ENCODE data around the gene SLIT3. TPM values are rescaled to one million over a fixed set of nuclear protein-coding genes. Genes with fewer than 3 reads are reported as not detected.

SLIT3 gene
- total and polyA plus RNA-seq, 9 of the 15 experiments (the other 6 are each of a cell fraction or from before 2014, with no cell fraction given) = 0.01 to 0.04 TPM; not detected in 7

DNA sequence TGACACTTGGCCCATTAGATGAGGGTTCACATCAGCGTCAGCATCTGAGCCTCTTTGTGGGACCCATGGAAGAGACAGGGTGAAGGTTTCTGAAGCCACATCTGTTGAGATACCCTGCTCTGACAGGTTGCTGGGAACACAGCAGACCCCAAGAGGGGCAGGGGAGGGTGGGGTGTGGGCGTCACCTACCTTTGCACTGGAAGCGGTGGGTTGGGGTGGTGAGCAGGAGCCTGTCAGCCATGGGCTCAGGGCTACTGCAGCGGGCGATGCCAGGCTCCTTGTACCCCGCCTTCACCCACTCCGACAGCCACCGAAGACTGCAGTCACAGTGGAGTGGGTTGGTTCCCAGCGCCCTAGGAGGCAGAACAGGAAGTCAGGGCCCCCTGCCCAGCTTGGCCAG lies 590.2 kb downstream of the SLIT3 start (continued):
- TF ChIP-seq, protein P1, sequence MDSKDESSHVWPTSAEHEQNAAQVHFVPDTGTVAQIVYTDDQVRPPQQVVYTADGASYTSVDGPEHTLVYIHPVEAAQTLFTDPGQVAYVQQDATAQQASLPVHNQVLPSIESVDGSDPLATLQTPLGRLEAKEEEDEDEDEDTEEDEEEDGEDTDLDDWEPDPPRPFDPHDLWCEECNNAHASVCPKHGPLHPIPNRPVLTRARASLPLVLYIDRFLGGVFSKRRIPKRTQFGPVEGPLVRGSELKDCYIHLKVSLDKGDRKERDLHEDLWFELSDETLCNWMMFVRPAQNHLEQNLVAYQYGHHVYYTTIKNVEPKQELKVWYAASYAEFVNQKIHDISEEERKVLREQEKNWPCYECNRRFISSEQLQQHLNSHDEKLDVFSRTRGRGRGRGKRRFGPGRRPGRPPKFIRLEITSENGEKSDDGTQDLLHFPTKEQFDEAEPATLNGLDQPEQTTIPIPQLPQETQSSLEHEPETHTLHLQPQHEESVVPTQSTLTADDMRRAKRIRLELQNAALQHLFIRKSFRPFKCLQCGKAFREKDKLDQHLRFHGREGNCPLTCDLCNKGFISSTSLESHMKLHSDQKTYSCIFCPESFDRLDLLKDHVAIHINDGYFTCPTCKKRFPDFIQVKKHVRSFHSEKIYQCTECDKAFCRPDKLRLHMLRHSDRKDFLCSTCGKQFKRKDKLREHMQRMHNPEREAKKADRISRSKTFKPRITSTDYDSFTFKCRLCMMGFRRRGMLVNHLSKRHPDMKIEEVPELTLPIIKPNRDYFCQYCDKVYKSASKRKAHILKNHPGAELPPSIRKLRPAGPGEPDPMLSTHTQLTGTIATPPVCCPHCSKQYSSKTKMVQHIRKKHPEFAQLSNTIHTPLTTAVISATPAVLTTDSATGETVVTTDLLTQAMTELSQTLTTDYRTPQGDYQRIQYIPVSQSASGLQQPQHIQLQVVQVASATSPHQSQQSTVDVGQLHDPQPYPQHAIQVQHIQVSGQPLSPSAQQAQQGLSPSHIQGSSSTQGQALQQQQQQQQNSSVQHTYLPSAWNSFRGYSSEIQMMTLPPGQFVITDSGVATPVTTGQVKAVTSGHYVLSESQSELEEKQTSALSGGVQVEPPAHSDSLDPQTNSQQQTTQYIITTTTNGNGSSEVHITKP (IDR thresholded peaks at IDR 0.05; ENCODE audit: partially characterized antibody) = no peak
- TF ChIP-seq MTA1 (IDR thresholded peaks at IDR 0.05; ENCODE audit: borderline replicate concordance) (no peak), NONO (IDR thresholded peaks at IDR 0.05; ENCODE audit: low read depth in 2 of 2, low read length in 1 of 2) (no peak), ZNF57 (CRISPR knock-in tag; IDR thresholded peaks at IDR 0.05) (no peak), MCM3 (IDR thresholded peaks at IDR 0.05) (no peak), SMAD4 (CRISPR knock-in tag; conservative IDR thresholded peaks at IDR 0.05) (no peak), RCOR1 (IDR thresholded peaks at IDR 0.05; ENCODE audit: borderline replicate concordance in 1 of 2, low read depth in 2 of 2, low read length in 2 of 2) (no peak), TRIM28 (IDR thresholded peaks at IDR 0.05) (no peak)
- TF ChIP-seq, protein P2, sequence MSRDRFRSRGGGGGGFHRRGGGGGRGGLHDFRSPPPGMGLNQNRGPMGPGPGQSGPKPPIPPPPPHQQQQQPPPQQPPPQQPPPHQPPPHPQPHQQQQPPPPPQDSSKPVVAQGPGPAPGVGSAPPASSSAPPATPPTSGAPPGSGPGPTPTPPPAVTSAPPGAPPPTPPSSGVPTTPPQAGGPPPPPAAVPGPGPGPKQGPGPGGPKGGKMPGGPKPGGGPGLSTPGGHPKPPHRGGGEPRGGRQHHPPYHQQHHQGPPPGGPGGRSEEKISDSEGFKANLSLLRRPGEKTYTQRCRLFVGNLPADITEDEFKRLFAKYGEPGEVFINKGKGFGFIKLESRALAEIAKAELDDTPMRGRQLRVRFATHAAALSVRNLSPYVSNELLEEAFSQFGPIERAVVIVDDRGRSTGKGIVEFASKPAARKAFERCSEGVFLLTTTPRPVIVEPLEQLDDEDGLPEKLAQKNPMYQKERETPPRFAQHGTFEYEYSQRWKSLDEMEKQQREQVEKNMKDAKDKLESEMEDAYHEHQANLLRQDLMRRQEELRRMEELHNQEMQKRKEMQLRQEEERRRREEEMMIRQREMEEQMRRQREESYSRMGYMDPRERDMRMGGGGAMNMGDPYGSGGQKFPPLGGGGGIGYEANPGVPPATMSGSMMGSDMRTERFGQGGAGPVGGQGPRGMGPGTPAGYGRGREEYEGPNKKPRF (IDR thresholded peaks at IDR 0.05; ENCODE audit: low read depth, low read length) = no peak
- TF ChIP-seq, protein P3, sequence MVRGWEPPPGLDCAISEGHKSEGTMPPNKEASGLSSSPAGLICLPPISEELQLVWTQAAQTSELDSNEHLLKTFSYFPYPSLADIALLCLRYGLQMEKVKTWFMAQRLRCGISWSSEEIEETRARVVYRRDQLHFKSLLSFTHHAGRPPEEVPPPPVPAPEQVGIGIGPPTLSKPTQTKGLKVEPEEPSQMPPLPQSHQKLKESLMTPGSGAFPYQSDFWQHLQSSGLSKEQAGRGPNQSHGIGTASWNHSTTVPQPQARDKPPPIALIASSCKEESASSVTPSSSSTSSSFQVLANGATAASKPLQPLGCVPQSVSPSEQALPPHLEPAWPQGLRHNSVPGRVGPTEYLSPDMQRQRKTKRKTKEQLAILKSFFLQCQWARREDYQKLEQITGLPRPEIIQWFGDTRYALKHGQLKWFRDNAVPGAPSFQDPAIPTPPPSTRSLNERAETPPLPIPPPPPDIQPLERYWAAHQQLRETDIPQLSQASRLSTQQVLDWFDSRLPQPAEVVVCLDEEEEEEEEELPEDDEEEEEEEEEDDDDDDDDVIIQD (CRISPR knock-in tag; IDR thresholded peaks at IDR 0.05) = no peak
